Gastroesophageal sphincter (tissue), 3 donors: ENCODE results near the gene CACNA2D3.

Experiments used
- EP300 ChIP-seq: sonication (generic); formaldehyde crosslinking; IDR thresholded peaks from one replicate; pipeline ENCODE4 v1.6.1; 2017; ENCODE audit warnings: antibody characterized with exemption, mild to moderate bottlenecking
- POLR2A ChIP-seq, 2 donors: fragments of 450-650 bp; IDR thresholded peaks; one replicate each; pipeline ENCODE4 v1.6.1; 2017; ENCODE audit warnings: antibody characterized with exemption in 2 of 2, mild to moderate bottlenecking in 2 of 2, moderate library complexity in 1 of 2
- POLR2AphosphoS5 ChIP-seq: sonication (generic); formaldehyde crosslinking; IDR thresholded peaks from one replicate; pipeline ENCODE4 v1.6.1; 2017; ENCODE audit warnings: antibody characterized with exemption
- TF ChIP-seq, protein P1 (sequence below), 4 experiments: fragments of 200-600 bp in 2 of 4; fragments of 450-650 bp in 2 of 4; sonication (generic) in 1 of 4; IDR thresholded peaks; one replicate each; pipeline ENCODE4 v1.5.1; 2017 to 2019; ENCODE audit warnings: antibody characterized with exemption in 4 of 4, mild to moderate bottlenecking in 2 of 4, moderate library complexity in 2 of 4

DNA sequence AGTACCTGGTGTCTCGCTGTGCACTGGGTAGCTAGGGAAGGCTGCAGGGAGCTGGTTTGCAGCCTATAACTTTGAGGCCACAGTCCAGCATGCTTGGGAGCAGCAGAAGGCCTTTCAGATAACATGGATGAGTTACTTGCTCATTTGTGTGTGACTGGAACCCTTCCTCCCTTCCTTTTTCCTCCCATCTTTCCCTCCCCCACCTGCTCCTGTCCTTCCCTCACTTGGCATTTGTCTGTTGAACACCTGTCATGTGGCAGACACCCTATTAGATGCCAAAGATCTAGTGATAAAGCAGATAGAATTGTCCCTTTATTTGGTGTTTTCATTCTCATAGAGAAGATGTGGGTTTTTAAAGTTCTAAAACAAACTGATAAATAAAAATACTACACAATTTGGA, 733.9 kb downstream of the CACNA2D3 start:
- TF ChIP-seq, protein P1, sequence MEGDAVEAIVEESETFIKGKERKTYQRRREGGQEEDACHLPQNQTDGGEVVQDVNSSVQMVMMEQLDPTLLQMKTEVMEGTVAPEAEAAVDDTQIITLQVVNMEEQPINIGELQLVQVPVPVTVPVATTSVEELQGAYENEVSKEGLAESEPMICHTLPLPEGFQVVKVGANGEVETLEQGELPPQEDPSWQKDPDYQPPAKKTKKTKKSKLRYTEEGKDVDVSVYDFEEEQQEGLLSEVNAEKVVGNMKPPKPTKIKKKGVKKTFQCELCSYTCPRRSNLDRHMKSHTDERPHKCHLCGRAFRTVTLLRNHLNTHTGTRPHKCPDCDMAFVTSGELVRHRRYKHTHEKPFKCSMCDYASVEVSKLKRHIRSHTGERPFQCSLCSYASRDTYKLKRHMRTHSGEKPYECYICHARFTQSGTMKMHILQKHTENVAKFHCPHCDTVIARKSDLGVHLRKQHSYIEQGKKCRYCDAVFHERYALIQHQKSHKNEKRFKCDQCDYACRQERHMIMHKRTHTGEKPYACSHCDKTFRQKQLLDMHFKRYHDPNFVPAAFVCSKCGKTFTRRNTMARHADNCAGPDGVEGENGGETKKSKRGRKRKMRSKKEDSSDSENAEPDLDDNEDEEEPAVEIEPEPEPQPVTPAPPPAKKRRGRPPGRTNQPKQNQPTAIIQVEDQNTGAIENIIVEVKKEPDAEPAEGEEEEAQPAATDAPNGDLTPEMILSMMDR (IDR thresholded peaks at IDR 0.05): no peak
- TF ChIP-seq POLR2A (IDR thresholded peaks at IDR 0.05): no peak
- TF ChIP-seq POLR2AphosphoS5: no peak
- TF ChIP-seq EP300: no peak
